HG03460 (cell line): ENCODE results near the gene KRT1.

Experiments used
- ATAC-seq: cut with Tn5 transposase; IDR thresholded peaks from one replicate; pipeline ENCODE4 v1.9.1; 2021; ENCODE audit not compliant: unreplicated experiment

KRT1 gene

DNA sequence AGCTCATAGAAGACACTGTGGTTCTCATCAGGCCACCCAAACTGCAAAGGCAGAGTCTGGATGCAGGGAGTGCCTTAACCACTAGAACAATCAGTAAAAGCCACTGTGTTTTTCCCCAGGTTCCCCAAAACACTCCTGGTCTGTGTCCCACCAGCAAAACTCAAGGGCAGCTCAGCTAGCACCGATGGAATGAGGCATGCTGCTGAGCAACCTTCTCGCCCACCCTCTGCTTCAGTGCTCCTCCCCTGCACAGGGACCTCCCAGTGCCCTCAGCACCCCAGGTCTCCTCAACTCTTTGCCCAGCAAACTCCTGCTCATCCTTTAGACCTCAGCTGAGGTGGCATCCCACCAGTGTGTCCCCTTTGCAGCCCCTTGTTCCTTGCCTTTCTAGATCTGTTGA, 19.2 kb upstream of the KRT1 start:
- ATAC-seq, result no peak

DNA sequence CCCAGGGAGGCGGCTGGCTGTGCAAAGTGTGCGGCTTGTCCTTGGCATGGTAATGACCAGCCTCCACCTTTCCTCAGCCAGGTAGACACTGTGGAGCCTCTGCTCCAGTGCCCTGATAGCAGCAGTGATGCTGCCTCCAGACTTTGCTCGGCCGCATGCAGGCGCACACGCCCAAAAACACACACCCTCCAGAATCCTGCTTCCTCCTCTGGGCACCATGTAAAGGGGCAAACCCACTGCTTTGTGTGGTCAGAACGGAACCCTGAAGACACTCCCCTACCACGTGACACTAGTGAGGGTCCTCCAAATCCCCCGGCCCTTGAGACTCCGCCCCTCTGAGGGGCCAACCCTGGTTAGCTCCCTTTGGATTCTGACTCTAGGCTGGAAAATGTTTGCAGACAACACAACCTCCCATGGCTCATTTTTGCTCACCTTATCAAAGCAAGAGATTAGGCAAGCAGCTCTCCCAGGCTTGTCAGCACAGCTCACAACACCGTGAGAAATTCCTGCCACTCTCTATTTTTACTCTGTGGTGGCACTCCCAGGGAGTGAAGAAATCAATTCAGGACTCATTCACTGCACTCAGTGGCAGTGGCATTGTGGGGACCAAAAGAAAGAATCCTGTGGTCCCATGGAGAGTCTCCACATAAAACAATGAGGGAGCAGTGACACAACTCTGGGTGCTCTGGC, 18.6 kb upstream of the KRT1 start:
- no peak for ATAC-seq

DNA sequence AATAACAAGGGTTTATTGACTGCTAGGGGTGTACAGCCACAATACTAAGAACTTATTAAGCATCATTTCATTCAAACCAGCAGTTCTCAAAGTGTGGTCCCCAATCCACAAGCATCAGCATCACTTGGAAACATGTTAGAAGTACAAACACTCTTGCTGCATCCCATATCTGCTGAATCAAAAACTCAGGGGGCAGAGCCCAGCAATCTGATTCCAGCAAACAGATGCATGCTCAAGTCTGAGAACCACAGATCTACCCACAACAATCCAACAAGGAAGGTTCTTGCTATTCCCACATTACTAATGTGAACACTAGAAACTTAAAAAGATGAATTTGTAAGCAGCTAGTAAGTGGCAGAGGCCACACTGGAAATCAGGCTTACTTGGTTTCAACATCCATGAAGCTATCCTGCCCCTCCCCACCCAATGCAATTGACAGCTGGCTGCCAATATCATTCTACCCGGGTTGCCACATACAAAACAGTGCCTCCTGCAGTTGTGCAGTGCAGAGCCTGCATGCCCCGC, 16.9 kb upstream of the KRT1 start:
- no peak for ATAC-seq

DNA sequence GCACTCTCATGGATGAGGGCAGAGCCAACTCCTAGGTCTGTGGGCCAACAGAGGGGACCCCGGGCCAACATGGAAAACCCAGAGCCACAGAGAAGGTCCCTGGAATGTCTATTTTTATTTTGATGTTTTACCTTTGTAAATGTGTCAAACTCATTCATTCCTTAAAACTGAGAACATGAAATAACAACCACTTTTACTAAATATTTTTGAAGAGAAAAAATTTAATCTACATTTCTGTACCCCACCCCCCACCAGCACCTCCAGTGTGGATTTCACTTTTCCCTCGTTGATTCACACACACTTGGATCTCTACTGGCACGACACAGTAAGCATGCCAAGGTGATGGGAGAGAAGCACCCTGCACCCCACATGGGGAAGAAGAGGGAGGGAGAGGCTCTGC, 16.4 kb upstream of the KRT1 start:
- ATAC-seq, result no peak

DNA sequence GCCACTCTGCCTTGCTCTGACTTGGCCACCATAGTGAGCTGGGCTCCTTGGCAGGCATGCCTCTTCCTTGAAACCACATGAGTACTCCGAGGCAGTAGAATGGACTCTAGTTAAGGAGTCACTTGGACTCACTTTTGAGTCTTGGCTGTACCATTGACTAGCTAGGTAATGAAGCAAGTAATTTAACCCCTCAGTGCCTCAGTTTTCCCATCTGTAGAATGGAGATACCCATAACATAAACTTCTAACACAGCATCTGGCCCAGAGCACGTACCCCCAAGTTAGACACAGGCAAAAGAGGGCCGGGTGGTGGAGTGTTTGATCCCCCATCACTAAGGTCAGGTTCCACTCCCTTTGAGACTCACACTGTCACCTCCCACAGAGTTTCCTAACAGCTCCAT, 14.8 kb upstream of the KRT1 start:
- no peak for ATAC-seq

DNA sequence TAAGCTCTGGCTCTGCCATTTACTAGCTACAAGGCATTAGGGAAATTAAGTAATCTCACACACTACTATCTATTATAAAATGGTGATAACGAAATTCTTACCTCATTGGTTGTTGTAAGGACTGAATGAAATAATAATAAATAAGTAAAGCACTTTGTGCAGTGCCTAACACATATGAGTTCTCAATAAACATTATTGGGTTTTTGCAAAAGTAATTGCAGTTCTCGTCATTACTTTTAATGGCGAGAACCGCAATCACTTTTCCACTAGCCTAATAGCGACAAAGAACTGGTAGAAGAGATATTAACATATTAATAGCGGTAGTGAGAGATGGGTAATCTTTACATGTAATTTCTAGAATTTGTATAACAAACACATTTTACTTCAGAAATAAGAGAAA, 13.9 kb upstream of the KRT1 start:
- ATAC-seq, result no peak

DNA sequence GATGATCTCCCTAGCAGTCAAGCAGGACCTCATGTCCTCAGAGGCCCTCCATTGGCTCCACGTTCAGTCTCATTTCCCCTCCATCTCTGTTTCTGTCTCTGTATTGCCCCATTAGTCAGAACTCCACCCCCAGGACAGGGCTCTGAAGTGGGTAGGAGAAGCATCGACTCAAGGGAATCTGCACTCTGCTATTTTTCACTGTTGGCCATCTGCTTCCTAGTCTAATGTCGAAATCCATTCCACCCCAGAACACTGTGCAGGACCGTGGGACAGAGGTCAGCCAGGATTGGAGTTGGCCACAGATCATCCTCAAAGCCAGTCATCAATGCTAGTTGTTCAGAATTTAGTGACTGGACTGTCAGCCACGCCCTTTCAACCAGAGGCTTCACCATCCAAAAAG, 13.1 kb upstream of the KRT1 start:
- ATAC-seq, result no peak

DNA sequence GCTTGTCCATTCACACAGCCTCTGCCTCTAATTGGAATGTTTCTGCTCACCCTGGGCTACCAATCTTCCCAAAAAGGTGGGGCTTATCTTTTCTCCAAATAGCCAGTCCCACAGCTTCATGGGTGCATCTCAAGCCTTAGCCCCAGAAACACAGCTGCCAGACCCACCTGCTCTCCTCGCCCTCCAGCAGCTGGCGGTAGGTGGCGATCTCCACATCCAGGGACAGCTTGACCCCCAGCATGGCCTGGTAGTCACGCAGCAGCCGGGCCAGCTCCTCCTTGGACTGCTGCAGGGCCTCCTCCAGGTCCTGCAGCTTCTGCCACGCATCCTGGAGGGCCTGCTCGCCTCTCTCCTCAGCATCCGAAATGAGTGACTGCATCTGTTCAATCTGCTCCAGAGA, 12.0 kb upstream of the KRT1 start:
- no peak for ATAC-seq

DNA sequence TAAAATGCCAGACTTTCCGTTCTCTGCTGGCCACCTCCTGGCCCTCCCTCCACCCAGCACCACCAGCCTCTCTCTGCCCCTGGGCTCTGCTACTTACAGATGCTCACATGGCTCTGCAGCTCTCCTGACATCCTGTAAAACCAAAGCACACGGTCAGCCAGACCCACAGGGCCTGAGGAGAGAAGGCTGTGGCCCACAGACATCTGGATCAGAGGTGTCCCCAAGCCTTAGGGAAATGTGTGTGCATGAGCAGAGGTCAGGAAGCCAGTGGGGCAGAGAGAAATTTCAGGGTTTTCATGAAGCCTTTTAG, 11.6 kb upstream of the KRT1 start:
- no peak for ATAC-seq

DNA sequence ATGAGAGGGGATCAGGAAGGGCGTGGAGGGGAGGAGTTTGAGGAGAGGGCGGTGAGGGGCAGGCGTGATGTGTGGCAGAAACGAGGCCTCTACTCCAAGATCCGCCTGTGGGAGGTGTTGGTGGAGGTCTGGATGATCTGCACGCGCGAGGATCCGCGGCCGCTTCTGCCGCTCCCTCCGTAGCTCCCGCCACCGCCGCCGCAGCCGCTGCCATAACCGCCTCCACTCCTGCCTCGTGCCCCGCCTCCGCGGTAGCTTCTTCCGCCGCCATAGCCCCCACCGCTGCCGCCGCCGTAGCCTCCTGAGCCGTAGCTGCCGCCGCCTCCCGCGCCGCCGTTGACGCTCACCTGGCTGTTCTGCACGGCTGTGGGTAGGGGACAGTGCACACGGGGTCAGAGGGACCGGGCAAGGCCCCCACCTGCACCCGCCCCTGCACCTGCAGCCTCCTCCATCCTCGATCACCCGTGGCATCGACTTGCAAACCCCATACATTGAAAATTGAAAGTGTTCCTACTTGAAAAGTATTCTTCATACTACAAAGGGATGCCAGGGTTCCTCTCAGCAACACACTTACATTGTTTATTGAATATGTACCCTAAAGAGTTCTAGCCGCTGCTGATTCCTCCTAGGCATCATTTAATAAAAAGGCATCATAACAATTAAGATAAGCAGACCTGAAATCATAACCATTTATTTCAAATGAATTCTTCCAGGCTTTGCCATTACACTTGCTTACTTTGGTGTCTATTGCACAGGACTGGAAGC, 11.1 kb upstream of the KRT1 start:
- ATAC-seq, result no peak

DNA sequence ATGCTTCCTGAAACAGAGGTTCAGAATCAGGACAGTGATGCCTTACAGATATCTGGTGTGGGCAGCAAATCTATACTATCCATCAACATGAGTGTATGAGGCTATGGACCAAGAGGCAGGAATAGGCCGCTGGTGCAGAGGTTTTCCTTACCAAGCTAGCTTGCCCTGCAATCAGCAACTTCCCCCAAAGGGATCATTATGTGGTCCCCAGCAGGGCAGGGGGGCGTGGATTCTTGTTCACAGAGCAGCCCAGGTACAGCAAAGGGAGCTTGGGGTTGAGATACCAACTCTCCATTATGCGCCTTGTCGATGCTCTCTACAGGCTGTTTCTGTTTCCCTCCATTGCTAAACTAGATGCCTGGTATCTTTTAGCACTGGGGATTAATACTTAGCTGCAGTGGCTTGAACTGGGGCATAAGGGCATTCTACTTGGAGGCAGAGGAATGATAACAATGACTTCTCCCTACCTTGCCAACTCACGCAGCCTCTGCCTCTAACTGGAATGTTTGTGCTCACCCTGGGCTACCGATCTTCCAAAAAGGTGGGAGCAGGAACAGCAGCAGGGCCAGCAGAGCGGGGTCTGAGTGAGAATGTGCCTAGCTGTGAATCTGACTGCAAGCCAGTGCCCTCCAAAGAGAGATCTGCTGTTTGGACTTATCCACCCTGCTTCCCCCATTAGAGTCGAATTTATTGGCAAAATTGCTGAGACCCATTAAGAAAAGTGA, 10.3 kb upstream of the KRT1 start:
- ATAC-seq, result no peak

DNA sequence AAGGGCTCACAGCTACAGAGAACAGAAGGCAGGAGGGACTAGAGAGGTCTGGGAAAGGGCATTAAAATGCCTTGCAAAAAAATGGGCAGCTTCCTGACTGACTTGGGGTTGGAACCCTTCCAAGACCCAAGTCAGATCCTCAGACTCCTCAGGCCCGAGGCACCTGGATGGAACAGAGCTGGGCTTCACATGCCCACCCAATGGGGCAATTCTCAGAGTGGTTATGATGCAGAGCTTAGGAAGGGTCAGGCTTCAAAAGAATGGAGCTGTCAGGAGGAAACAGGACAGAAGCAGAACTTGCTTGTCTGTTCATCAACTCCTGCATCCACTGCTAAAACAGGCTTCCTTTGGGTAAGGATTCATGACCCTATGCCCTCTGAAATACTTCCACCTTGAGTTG, 9.7 kb upstream of the KRT1 start:
- ATAC-seq, result no peak

DNA sequence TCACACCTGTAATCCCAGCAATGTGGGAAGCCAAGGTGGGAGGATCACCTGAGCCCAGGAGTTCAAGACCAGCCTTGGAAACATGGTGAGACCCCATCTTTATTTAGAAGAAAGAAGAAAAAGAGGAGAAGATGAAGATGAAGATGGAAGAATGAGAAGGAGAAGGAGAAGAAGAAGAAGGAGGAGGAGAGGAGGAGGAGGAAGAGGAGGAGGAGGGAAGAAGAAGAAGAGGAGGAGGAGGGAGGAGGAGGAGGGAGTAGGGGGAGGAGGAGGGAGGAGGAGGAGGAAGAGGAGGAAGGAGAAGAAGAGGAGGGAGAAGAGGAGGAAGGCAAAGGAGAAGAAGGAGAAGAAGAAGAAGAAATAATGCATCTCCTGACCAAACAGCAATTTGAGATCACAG, 9.0 kb upstream of the KRT1 start:
- ATAC-seq, result no peak

DNA sequence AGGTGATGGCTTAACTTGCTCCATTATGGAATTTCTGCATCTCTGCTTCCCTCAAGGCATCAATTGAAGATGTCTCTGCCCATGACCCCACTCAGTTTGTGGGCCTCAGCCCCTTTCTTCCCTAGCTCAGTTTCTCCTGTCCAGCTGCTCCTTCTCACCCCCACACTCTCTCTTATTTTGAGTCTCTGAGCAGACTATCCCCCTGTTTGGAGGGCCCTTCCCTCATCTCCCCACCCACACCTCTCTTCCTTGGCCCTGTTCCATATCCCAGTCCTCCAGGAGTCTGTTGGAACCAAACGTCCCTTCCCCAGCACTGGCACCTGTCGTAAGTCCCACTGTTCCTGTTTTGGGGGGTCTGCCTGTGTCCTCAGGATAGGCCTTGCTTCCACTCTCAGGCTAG, 8.3 kb upstream of the KRT1 start:
- ATAC-seq, result no peak

DNA sequence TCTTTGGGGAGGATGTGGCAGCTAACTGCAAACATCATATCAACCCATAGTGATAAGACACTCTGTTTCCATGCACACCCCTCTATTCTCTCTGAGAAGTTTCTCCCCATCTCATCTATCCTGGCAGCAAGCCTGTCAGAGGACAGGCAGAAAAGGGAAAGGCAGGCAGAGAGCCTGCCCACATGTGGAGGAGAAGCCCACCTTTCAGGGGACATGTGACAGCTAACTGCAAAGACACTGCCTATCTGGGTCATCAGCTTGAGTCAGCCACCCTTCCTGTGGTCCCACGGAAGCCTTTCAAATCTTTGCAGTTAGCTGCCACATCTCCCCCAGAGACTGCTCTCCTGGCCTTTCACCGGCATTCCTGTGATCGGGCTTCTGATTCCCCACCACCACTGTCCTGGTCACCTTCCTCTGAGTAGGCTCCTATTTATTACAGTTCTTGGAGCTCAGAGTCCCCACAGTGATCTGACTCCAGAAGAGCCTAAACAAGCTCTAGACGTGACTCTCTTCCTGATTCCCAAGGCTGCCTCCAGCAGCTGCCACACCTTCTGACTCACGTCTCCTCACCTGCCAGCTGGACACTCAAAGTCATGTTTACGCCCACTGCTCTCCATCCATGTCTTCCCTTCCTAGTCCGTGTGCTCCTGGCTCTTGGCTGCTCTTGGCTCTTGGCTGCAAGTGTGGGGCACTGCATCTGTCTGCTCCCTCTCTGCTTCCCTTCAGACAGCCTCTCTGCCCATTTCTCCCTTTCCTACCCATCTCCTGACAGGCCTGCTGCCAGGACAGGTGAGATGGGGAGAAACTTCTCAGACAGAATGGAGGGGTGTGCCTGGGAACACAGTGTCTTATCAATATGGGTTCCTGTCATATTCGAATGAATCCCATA, 7.5 kb upstream of the KRT1 start:
- ATAC-seq, result no peak

DNA sequence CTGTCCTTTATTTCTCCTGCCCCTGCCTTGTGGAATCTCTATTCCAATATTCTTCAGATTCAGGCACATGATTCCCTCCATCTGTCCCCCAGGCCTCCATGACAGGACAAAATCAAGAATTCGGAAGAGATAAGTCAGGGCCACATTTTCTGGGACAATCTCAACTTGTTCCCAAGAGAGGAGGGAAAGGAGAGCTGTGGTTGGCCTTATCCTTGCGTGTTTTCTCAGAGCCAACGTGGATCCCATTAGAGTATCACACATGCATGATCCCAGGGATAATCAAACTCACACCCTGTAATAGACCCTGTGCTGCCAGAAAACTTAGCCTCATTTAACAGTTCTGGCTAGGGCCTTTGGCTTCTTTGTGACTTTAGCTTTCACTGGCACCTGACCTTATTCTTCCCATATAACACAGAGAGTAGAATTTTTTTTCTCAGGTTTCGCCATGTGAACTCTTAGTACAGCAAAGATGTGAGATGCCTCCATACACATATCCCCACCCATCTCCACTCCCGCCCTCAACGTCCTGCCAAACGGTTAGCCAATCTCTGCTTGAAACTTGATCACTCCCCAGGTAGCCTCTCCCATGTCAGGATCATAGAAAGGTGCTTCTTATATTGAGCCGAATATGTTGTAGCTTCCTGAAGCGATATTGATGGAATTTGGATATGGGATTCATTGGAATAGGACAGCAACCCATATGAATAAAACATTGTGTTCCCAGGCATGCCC, 6.7 kb upstream of the KRT1 start:
- no peak for ATAC-seq

DNA sequence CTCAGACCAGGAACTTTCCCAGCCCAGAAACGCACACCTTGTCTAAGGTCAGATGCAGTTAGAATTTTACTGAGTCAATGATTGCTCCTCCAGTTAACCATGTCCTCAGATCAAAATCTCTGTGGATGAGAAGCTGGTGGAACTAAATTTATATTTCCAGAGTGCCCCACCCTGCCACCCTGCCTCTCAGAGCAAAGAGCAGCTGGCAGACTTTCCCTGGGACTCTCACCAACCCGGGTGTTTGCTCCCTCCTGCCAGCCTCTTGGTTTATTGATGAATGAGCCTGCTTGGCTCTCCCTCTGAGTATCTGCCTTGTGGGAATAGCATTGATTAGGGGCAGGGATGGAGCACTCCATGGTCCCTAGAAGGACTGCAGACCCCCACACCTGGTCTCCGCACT, 5.9 kb upstream of the KRT1 start:
- ATAC-seq, result no peak

DNA sequence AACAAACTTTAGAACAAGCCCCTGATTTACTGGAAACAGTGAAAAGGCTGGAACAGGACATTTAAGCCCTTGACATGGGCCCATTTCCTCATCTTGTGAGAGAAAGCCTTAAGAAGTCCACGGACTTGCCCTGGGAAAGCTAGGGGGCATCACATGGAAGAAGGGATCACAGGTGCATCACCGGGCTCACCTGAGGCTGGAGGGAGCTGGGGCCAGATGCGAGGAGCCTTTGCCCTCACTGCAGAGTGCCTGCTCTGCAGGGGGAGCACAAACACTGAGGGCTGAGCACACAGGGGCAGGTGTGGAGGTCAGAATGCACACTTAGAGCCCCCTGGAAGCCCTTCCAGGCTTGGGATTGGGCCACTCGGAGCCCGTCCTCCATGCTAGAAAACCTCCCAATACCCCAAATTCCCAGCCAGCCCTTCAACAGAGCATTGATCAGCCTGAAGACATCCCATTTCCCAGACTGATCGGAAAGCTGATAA, 5.2 kb upstream of the KRT1 start:
- ATAC-seq, result no peak

DNA sequence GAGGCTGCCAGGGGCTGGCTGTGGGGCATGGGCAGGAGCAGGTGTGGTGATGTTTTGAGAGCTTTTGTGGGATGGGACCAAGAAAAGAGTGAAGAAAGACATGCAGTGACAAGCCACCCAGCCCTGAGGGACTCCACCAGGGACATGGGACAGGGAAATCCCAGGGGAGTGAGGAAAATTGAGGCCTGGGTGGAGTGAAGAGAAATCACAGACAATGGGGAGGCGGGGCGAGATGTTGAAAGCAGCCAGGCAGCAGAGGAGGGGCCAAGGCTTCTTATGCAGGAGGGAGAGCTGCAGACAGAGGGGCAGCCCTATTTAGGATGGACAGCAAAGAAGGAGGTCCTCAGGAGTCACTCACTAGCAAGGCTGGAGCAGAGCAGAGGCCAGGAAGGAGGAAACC, 4.2 kb upstream of the KRT1 start:
- ATAC-seq, result no peak

DNA sequence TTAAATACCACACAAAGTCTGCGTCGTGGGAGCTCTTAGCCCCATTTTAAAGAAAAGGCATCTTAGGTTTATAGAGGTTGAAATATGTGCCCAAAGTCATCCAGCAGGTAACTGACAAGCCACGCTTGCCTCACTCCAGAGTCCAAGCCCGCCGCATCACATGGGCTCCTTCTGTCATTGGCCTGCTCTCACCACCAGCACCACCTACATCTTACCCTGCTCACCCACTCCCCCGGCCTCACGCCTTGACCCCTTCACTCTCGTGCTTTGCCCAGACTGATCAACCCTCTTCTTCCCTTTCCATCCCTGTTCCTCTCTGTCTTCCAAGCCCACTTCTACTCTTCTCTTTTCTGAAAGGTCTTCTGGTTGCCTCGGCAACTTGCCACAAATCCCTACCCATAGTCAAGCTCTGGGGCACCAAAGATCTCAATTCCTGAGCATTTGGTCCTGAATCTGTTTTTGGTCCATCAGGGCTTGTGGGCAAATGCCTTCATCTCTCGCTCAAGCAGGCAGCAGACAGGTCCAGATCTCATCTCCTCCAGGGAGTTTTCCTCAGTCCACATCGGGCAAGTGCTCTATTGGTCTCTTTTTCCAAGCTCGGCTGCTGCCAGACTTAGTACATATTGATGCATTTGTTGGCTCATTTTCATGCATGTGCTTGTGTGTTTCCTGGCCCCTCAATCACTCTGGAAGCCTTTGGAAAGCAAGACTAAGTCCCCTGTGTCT, 3.5 kb upstream of the KRT1 start:
- ATAC-seq, result no peak
